Measurements from ENCODE around the gene KMT2B. TPM values are rescaled to one million over a fixed set of nuclear protein-coding genes. Genes with fewer than 3 reads are reported as not detected.

Gene KMT2B
- total and polyA plus RNA-seq, 9 of the 15 experiments (the other 6 are each of a cell fraction or from before 2014, with no cell fraction given): 0.63 to 43.9 (median 8.1) TPM

GRCh38 chr19:35754370-35755130 lies 36.7 kb downstream of the KMT2B start:
- no peak for FAIRE-seq
- DNase-seq (ENCODE audit: extremely low read depth in 1 of 4, low spot score in 3 of 4): no peak
- peak overlapping the region in 1 of 2 experiments; percentile 43; a peak in 2 of 4 replicates for H3K9ac ChIP-seq (ENCODE audit: insufficient read depth in 1 of 2, low read depth in 2 of 2, low read length in 2 of 2)
- no peak overlapping the region for H3K4me3 ChIP-seq
- ATAC-seq: no peak
- ChIA-PET CTCF (ENCODE audit: low intra/inter-chr PET ratio) (no interaction called here), POLR2A (interaction anchor here (1.2 to 1.3 kb wide), 2 partner anchors 9 to 115 kb away, joined by 3 to 7 read pairs; partner anchors contain the start of genes PSENEN and U2AF1L4)
- H3K4me1 ChIP-seq (replicated peaks in 1 of 2; ENCODE audit: control insufficient read depth in 2 of 2, insufficient read depth in 2 of 2, low read length in 2 of 2): peaks cover 12 to 38% of the 10 kb centered on the region in 2 experiments
- intact Hi-C loops (cut with micrococcal nuclease): no loop called here
- no peaks in the 10 kb centered on the region for H3K27me3 ChIP-seq (ENCODE audit: control insufficient read depth in 2 of 2, insufficient read depth in 2 of 2, low read length in 2 of 2)
- no TSS peak for BruUV-seq (replicated peaks)
- in situ Hi-C loops (cut with MboI): no loop called here
- WGBS (ENCODE audit: insufficient coverage, low coverage, missing lambda C conversion rate): 78% methylated on average over 12 of the region's 13 CpGs
- H3K27ac ChIP-seq (ENCODE audit: extremely low read depth, low read depth, low read length): no peak overlapping the region
- H2AFZ ChIP-seq (ENCODE audit: low read depth, low read length): no peak overlapping the region
- no peaks in the 10 kb centered on the region; the same call in 1 of the 2 replicates for H4K20me1 ChIP-seq (replicated peaks; ENCODE audit: control insufficient read depth, insufficient read depth, low read length)
- peaks cover 23% of the 10 kb centered on the region; the same call in 1 of the 3 replicates for H3K36me3 ChIP-seq (ENCODE audit: control insufficient read depth, insufficient read depth, low read length)
- no peaks in the 10 kb centered on the region for H3K9me1 ChIP-seq (ENCODE audit: control insufficient read depth, insufficient read depth, low read length)
- H3K9me3 ChIP-seq (replicated peaks; ENCODE audit: control insufficient read depth, insufficient read depth, low read depth, low read length): no peaks in the 10 kb centered on the region
- H3K4me2 ChIP-seq (ENCODE audit: insufficient read depth, low read length): no peak overlapping the region
- TF ChIP-seq ZC3H4 (CRISPR knock-in tag; IDR thresholded peaks at IDR 0.05; ENCODE audit: borderline replicate concordance): no peak
- TF ChIP-seq HNRNPUL1 (IDR thresholded peaks at IDR 0.05; ENCODE audit: low read length): no peak
- no peak for TF ChIP-seq E2F3 (CRISPR knock-in tag; IDR thresholded peaks at IDR 0.05)
- TF ChIP-seq ZNF232 (CRISPR knock-in tag; IDR thresholded peaks at IDR 0.05): no peak
- no peak for TF ChIP-seq SAFB (IDR thresholded peaks at IDR 0.05; ENCODE audit: borderline replicate concordance, low read depth, low read length)
- H3K79me2 ChIP-seq (ENCODE audit: control insufficient read depth, insufficient read depth, low read length): peaks cover 13% of the 10 kb centered on the region

DNA sequence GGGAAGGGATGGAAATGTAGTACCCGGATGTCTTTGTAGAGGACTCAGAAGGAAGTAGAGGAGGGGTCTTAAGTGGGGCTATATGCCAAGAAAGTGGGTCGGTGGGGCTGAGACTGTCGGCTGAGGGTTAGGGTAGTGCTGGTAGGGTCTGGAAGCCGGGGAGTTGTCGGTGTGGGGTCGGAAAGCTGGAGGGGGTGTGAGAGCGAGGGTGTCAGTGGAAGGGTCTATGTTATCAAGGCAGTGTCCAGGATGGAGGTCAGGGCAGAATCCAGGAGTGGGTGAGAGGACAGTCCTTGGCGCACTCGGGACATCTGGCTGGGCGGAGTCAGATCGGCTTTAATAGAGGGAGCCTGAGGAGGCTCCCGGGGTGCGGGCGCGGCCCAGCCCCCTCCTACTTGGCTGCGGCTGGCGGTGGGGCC lies 37.3 kb downstream of the KMT2B start:
- no peak overlapping the region for H3K4me3 ChIP-seq
- H3K4me1 ChIP-seq (replicated peaks in 1 of 2; ENCODE audit: control insufficient read depth in 2 of 2, insufficient read depth in 2 of 2, low read length in 2 of 2): peaks cover 13 to 41% of the 10 kb centered on the region in 2 experiments
- H3K9me1 ChIP-seq (ENCODE audit: control insufficient read depth, insufficient read depth, low read length): no peaks in the 10 kb centered on the region
- no peaks in the 10 kb centered on the region for H3K9me3 ChIP-seq (replicated peaks; ENCODE audit: control insufficient read depth, insufficient read depth, low read depth, low read length)
- no peak overlapping the region for H2AFZ ChIP-seq (ENCODE audit: low read depth, low read length)
- ATAC-seq (no peak), DNase-seq (ENCODE audit: extremely low read depth in 1 of 4, low spot score in 3 of 4) (no peak), FAIRE-seq (no peak)
- no peak overlapping the region; a peak in 1 of 4 replicates for H3K9ac ChIP-seq (ENCODE audit: insufficient read depth in 1 of 2, low read depth in 2 of 2, low read length in 2 of 2)
- no peak overlapping the region for H3K27ac ChIP-seq (ENCODE audit: extremely low read depth, low read depth, low read length)
- intact Hi-C loops (cut with micrococcal nuclease) (no loop called here), in situ Hi-C loops (cut with MboI) (no loop called here)
- H3K36me3 ChIP-seq (ENCODE audit: control insufficient read depth, insufficient read depth, low read length): peaks cover 24% of the 10 kb centered on the region; the same call in 1 of the 3 replicates
- ChIA-PET CTCF (ENCODE audit: low intra/inter-chr PET ratio) (no interaction called here), POLR2A (no interaction called here)
- H3K79me2 ChIP-seq (ENCODE audit: control insufficient read depth, insufficient read depth, low read length): peaks cover 17% of the 10 kb centered on the region
- H4K20me1 ChIP-seq (replicated peaks; ENCODE audit: control insufficient read depth, insufficient read depth, low read length): no peaks in the 10 kb centered on the region; the same call in 1 of the 2 replicates
- WGBS (ENCODE audit: insufficient coverage, low coverage, missing lambda C conversion rate): 93% methylated on average over 15 of the region's 17 CpGs
- no peaks in the 10 kb centered on the region for H3K27me3 ChIP-seq (ENCODE audit: control insufficient read depth in 2 of 2, insufficient read depth in 2 of 2, low read length in 2 of 2)
- BruUV-seq (replicated peaks): no TSS peak
- TF ChIP-seq YBX1 (IDR thresholded peaks at IDR 0.05): no peak
- TF ChIP-seq KHSRP (IDR thresholded peaks at IDR 0.05): no peak
- TF ChIP-seq ZBTB11 (CRISPR knock-in tag; IDR thresholded peaks at IDR 0.05): no peak
- no peak for TF ChIP-seq ZNF551 (CRISPR knock-in tag; IDR thresholded peaks at IDR 0.05)
- H3K4me2 ChIP-seq (ENCODE audit: insufficient read depth, low read length): no peak overlapping the region

All from K562 (cell line).